Heart right ventricle (tissue), 16 donors: ENCODE results near the gene XYLT2. TPM values are rescaled to one million over a fixed set of nuclear protein-coding genes. Genes with fewer than 3 reads are reported as not detected.

Experiments used
- ATAC-seq, 8 donors: fragments of 200-7000 bp; cut with Tn5 transposase; one replicate each; pipeline ENCODE4 v1.9.1; 2020; ENCODE audit warnings: mild to moderate bottlenecking in 8 of 8, moderate library complexity in 8 of 8, moderate number of reproducible peaks in 1 of 8
- DNase-seq, 2 donors: peaks; one replicate each; pipeline ENCODE4 v3.0.0-alpha.2; 2020
- H3K27ac ChIP-seq, 10 donors: fragments of 200-600 bp; sonication (generic) in 2 of 10; one replicate each; pipeline versions ENCODE4 v1.5.0 to v1.8.0; 2020 to 2022; ENCODE audit warnings: mild to moderate bottlenecking in 3 of 10
- H3K27me3 ChIP-seq, 7 donors: fragments of 200-600 bp; one replicate each; pipeline ENCODE4 v1.8.0; 2021 to 2022; ENCODE audit warnings: mild to moderate bottlenecking in 2 of 7
- H3K36me3 ChIP-seq, 9 donors: fragments of 200-600 bp; sonication (generic) in 1 of 9; one replicate each; pipeline versions ENCODE4 v1.5.0 to v1.8.0; 2020 to 2022; ENCODE audit warnings: mild to moderate bottlenecking in 2 of 9
- H3K4me1 ChIP-seq, 9 donors: fragments of 200-600 bp; sonication (generic) in 1 of 9; one replicate each; pipeline versions ENCODE4 v1.5.0 to v1.8.0; 2020 to 2022; ENCODE audit warnings: mild to moderate bottlenecking in 4 of 9
- H3K4me3 ChIP-seq, 10 donors: fragments of 200-600 bp; sonication (generic) in 2 of 10; one replicate each; pipeline versions ENCODE4 v1.5.0 to v1.8.0; 2020 to 2022; ENCODE audit warnings: mild to moderate bottlenecking in 7 of 10, moderate library complexity in 2 of 10
- H3K9me3 ChIP-seq, 11 donors: fragments of 200-600 bp in 10 of 11; sonication (generic) in 2 of 11; one replicate each; pipeline versions ENCODE4 v1.5.0 to v1.8.0; 2013 to 2022; ENCODE audit warnings: mild to moderate bottlenecking in 2 of 11, control low read depth in 1 of 11, moderate library complexity in 1 of 11
- CTCF ChIP-seq, 9 donors: fragments of 200-600 bp; sonication (generic) in 2 of 9; IDR thresholded peaks; one replicate each; pipeline versions ENCODE4 v1.5.0 to v1.8.0; 2021 to 2022; ENCODE audit warnings: antibody characterized with exemption in 9 of 9, mild to moderate bottlenecking in 5 of 9, moderate library complexity in 1 of 9
- WGBS, 2 donors: extraction: QIAGEN DNeasy Blood & Tissue Kit; methylation state at CpG; one replicate each; pipeline ENCODE4 v1.1.7; 2013; ENCODE audit warnings: inconsistent platforms in 1 of 2; 5-methylcytosine and 5-hydroxymethylcytosine counted together
- intact Hi-C, 10 donors: fragments of 100-400 bp; cut with DNase I; formaldehyde crosslinking; loops; one replicate each; pipeline versions ENCODE4 v1.11.1 to v1.14.2; 2022
- polyA plus RNA-seq, 2 donors: library from polyadenylated mRNA; stranded (reverse); fragments of 200-250 nt; gene quantifications; one replicate each; pipeline ENCODE4 v1.2.3, GENCODE V29; 2013
- total RNA-seq, 10 donors: library from RNA; stranded (reverse); fragmentation: NEBNext Ultra II Directional in 3 of 10; extraction: Animal tissue kit (Norgen Biotek cat#: 25700) in 3 of 10; gene quantifications; one replicate each; pipeline versions ENCODE4 v1.2.1 to v1.2.4, GENCODE V29; 2021 to 2023
- donor health status: Arrhythmogenic right ventricular cardiomyopathy.
- donor health status: ischemic (EF 13 %, LVEDD 7.1; RV severe dilation, severe dysfunction).
- donor health status: healthy with polysubstance abuse.
- donor health status: DM: no; HTN: yes; CAD: no.
- donor health status: DM: no; HTN: no; CAD: no.
- donor health status: ischemic (EF 25% LVEDD 6.9; RV normal size, moderate dysfunction).
- donor health status: ischemic (EF 25% LVEDD 5.7; RV mildly dilated, moderate dysfunction).
- donor health status: healthy.
- donor health status: DM: yes; HTN: yes; CAD: no.
- donor health status: Ischemic cardiomyopathy.
- donor health status: ischemic (EF 35%, LVEDD 5.7; RV mildly dilated, moderate dysfunction).
- donor health status: nonischemic (EF 11% LVEDD 7.7; RV severe dilation, severe dysfunction).
- donor health status: DM: yes; HTN: yes; CAD: no.
- donor health status: PGD.
- donor health status: ischemic (EF 29% LVEDD 5.4; RV normal size, mild dysfunction).
- donor health status: nonischemic (EF 23%, LVEDD 6.1; RV moderate dilation, normal function).

XYLT2 gene
- total and polyA plus RNA-seq, 12 donors, result 8.1 to 17.1 (median 11.9) TPM

- no peak overlapping the region for H3K27ac ChIP-seq
- 69 to 88% methylated on average over 2 of the region's 2 CpGs for WGBS, 2 donors
- intact Hi-C loops, result no loop called here
- H3K4me3 ChIP-seq, result no peak overlapping the region
- H3K4me1 ChIP-seq, result no peaks in the 10 kb centered on the region
- DNase-seq, result no peak
- H3K36me3 ChIP-seq, result no peaks in the 10 kb centered on the region
- peaks cover 0 to 7% (median 0%) of the 10 kb centered on the region in 7 donors for H3K27me3 ChIP-seq
- no peak for ATAC-seq
- peaks cover 0 to 19% (median 2%) of the 10 kb centered on the region in 11 donors for H3K9me3 ChIP-seq
- no peak for TF ChIP-seq CTCF (IDR thresholded peaks at IDR 0.05)
Measured at GRCh38 chr17:50337956-50338355, 8.0 kb upstream of the XYLT2 start.

- no peak for ATAC-seq
- TF ChIP-seq CTCF (IDR thresholded peaks at IDR 0.05), result no peak
- Histone ChIP-seq H3K9me3 (peaks cover 0 to 19% (median 2%) of the 10 kb centered on the region in 11 donors), H3K36me3 (no peaks in the 10 kb centered on the region), H3K27me3 (peaks cover 0 to 7% (median 0%) of the 10 kb centered on the region in 7 donors), H3K4me3 (no peak overlapping the region), H3K27ac (no peak overlapping the region), H3K4me1 (no peaks in the 10 kb centered on the region)
- intact Hi-C loops, result no loop called here
- DNase-seq, result no peak
Measured at GRCh38 chr17:50338645-50339044, 7.3 kb upstream of the XYLT2 start.

- intact Hi-C loops, result no loop called here
- Histone ChIP-seq H3K36me3 (no peaks in the 10 kb centered on the region), H3K4me1 (no peaks in the 10 kb centered on the region), H3K27ac (no peak overlapping the region), H3K9me3 (peaks cover 0 to 19% (median 2%) of the 10 kb centered on the region in 11 donors), H3K4me3 (no peak overlapping the region), H3K27me3 (peaks cover 0 to 7% (median 0%) of the 10 kb centered on the region in 7 donors)
- no peak for TF ChIP-seq CTCF (IDR thresholded peaks at IDR 0.05)
- ATAC-seq (no peak), DNase-seq (no peak)
Measured at GRCh38 chr17:50339381-50339780, 6.5 kb upstream of the XYLT2 start.

GRCh38 chr17:50344731-50345365 lies 1.1 kb upstream of the XYLT2 start:
- H3K4me1 ChIP-seq, result peaks cover 6 to 34% (median 30%) of the 10 kb centered on the region in 9 donors
- intact Hi-C loops, result no loop called here
- TF ChIP-seq CTCF (IDR thresholded peaks at IDR 0.05), result no peak
- H3K27me3 ChIP-seq, result no peaks in the 10 kb centered on the region
- DNase-seq, result no peak
- no peaks in the 10 kb centered on the region for H3K36me3 ChIP-seq
- no peaks in the 10 kb centered on the region for H3K9me3 ChIP-seq
- H3K4me3 ChIP-seq, result no peak overlapping the region
- ATAC-seq, result peak in 4 of 8 donors; percentile 1 to 24 (median 9)
- WGBS, 2 donors, result 59 to 70% methylated on average over 13 of the region's 13 CpGs
- no peak overlapping the region for H3K27ac ChIP-seq
